Activated T-cell treated with anti-CD3 and anti-CD28 coated beads for 4 hours (primary cell): Measurements from ENCODE around the gene KRT74.

Source experiments
- DNase-seq: peaks from one replicate; pipeline ENCODE4 v3.0.0-alpha.2; 2020

The KRT74 gene

DNA sequence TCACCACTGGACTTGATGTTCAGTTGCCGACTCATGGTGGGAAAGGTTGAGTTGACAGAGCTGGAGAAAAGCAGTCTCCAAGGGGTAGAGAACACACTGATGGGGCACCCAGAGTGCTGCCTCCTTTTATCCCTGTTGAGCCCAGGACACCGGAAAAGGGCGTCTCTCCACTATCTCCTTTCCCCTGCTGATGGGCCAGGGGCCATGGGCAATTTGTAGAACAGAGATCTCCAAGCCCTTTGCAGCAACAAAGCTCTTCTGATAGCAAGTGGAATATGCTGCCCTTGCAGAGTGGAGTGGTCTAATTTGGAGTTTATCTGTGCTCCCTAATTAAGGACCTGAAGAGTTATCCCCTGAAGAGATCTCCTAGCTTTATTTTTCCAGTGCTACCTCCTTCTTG, at the start of gene KRT74:
Gene KRT74, minus strand, starts transcription at position 101 of the 400 bp plus-strand sequence. Its CDS starts 66 bp downstream, at position 35.
- no peak for DNase-seq

DNA sequence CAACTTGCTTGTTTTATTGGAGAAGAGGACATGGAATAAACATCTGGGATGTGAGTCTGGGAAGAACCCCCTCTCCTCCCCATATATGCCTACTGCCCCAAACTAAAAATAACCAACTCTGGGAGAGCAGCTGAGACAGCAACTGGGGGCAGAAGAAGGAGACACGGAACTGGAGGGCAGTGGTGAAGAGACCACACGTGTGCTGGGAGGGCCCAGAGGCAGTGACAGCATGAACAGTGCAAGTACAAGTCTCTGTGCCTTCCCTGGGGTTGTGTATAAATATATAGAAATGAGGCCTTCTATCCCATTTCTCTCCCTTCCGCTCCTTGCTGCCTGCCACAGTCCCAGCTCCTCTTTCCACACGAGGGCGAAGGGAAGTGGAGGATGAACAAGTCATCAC, 48.7 kb upstream of the KRT74 start:
- no peak for DNase-seq

DNA sequence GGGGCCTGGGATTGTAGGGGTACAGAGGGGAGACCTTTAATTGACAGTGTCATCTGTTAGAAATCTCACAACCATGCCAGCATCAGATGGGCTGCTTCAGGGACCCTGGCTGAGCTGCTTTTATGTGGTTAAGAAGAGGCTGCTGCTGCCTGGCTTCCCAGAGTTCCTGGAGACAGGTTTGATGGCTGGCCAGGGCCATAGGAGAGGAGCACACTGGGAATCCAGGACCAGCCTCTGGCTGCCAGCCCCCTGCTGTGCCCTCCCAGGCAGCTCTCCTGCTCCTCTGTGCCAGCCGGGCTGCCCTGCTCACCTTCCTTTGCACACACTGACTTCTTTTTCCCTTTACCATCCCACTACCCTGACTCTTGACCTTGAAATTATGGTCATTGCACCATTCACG, 45.2 kb upstream of the KRT74 start:
- no peak for DNase-seq

DNA sequence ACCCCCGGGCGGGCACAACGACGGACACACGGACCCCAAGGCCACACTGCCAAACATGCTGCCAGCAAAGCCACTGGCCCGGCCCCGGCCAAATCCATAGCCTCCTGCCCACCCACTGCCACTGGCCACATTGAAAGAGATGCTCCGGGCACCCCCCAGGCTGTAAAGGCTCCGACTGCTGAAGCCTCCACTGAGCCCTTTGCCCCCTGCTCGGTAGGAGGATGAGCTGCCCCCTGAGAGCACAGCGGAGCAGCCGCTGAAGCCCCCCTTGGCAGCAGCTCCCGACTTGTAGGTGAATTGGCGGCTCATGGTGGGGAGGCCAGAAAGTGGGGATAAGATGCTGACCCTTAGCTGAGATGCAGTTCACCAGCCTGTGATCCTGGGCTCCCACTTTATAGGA, 44.6 kb upstream of the KRT74 start, which contains the start of gene KRT73:
Gene KRT73, minus strand, starts transcription at position 344 of the 400 bp plus-strand sequence. Its CDS starts 35 bp downstream, at position 309.
- no peak for DNase-seq

DNA sequence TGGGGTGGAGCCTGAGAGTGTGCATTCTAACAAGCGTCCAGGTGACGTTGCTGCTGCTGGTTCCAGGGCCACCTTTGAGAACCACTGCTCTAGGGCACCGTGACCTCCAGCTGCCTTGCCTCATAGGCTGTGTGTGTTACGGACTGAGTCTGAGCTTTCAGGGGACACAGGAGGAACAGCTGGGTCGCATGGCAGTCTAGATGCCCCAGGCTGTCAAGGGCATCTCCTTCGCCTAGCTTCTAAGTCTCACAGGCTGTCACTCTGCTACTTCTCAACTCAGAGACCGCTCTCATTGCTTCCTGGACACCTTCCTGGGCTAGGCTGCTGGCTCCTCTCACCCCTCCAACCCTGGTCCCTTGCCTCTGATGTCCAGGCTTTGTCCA, 43.8 kb upstream of the KRT74 start:
- no peak for DNase-seq

DNA sequence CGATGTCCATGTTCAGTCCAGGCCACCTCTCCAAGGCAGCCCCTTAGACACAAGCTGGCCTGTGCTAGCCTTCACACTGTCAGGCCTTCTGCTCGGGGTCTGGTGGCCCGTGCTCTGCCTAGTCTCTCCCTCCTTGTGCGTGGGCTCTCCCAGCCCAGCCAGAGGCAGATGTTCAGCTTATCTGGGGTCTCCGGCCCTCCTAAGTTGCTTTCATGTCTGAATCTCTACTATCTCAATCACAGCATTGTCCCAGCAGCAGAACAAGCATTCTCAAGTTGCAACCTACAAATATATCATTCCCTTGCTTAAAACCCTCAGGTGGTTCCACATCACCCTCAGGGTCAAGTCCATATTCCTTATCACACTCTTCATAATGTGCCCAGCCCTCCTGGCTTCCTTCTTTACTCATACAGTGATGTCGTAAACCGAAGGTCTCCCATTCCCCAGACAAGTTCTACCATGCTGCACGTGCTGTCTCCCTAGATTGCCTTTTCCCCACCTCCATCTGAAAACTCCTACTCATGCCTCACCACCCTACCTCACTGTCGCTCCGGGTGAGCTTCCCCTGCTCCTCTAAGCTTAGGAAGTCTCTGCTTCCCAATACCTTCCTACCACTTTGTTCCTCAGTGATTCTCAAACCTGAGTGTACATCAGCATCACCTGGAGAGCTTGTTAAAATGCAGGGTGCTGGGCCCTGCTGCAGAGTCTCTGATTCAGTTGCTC, 43.2 kb upstream of the KRT74 start:
- DNase-seq, result no peak

DNA sequence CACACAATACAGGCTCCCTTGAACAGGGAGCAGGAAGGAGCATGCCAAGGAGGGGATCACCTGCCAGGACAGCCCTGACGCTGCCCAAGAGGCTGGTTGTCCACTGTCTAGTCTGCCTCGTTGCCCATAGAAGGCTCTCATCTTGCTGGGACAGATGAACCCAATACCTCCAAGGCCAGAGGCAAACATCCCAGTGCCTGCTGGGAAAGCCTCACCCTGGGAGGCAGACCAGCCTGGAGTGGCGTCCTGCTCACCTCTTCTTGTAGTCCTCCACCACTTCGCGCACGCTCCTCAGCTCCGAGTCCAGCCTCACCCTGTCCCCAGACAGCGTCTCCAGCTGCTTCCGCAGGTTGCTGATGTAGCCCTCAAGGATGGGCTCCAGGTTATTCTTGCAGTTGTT, 42.3 kb upstream of the KRT74 start:
- DNase-seq, result no peak

DNA sequence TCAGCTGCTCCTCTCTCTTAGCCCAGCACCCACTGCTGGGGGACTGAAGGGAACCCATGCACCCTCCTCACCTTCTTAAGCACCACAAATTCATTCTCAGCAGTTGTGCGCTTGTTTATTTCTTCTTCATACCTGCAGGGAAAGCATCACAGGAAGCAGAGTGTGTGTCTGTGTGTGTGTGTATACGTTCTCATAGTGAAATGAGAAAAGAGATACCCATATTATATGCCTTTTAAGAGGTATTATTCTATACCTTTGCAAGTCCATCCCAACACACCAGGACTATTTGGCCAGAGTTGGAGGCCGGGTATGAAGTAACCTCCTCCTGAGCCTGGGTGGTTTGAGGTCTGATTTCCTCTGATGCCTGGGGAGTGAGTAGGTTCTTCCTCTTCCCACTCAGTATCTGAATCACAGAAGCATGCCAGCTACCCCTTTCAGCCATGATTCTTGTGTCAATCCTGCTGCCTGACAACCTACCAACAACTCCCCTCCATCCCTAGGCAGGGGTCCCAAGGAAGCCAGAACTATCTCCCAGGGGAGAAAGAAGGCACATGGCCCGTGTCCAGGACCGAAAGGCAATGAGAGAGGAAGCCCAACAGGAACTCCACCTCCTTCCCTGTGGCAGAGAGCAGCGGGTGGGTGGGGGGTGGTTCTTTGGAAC, 41.7 kb upstream of the KRT74 start:
- DNase-seq, result peak; percentile 38

DNA sequence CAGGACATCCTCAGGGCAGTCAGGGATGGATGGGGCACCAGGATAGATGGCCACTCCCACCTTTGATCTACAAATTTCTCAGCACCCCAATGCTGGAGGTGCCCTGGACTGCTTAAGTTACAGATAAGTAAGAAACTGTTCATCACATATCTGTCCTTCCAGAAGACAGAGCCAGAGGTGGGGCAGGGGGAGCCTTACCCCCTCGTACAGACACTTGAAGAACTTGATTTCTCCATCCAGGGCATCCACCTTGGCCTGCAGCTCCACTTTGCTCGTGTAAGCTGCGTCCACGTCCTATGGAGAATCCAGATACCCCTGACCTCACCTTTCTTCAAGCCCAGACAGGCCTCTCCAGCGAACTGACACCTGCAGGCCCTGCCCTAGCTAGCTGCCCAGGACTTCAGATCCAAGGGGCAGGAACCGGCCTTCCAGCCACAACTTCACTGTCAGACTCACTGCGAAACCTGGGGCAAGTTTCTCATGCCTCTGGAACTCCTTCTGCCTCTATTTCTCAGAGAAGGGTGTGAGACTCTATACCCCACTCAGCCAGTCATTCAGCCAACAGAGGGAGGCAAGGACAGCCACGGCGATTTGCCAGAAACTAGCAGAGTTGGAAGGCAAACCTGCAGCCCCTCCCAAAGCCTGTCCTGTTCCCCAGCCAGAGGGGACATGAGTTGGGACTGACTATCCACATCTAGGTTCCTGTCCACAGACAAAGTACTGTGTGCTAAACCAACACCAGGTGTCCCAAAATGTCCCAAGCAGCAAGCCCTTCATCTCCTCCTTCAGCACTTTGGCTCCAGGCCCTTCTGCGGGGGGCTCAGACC, 41.0 kb upstream of the KRT74 start:
- no peak for DNase-seq

DNA sequence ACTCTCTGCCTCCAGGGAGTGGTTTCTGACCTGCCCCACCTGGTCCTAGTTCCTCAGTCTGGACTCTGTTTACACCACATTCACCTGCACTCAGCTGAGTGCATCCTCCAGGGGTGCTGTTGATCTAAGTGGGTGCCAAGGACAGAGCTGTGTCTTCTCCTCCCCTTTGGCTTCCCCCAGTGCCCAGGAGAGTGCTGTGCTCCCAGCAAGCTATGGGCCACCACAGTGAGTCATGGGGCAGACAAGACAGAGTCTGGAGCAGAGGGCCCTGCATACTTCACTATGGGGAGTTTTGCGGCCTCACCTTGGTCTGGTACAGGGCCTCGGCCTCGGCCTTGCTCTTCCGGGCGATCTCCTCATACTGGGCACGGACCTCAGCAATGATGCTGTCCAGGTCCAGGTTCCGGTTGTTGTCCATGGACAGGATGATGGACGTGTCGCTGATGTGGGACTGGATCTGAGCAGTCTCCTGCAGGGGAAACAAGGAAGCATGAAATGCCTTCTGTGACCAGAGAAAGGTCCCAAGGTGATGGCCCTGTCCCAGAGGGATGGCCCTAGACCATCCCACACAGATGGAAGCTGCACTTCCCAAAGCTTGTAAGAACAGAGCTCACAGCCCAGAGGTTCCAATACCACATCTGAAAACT, 39.9 kb upstream of the KRT74 start:
- no peak for DNase-seq

DNA sequence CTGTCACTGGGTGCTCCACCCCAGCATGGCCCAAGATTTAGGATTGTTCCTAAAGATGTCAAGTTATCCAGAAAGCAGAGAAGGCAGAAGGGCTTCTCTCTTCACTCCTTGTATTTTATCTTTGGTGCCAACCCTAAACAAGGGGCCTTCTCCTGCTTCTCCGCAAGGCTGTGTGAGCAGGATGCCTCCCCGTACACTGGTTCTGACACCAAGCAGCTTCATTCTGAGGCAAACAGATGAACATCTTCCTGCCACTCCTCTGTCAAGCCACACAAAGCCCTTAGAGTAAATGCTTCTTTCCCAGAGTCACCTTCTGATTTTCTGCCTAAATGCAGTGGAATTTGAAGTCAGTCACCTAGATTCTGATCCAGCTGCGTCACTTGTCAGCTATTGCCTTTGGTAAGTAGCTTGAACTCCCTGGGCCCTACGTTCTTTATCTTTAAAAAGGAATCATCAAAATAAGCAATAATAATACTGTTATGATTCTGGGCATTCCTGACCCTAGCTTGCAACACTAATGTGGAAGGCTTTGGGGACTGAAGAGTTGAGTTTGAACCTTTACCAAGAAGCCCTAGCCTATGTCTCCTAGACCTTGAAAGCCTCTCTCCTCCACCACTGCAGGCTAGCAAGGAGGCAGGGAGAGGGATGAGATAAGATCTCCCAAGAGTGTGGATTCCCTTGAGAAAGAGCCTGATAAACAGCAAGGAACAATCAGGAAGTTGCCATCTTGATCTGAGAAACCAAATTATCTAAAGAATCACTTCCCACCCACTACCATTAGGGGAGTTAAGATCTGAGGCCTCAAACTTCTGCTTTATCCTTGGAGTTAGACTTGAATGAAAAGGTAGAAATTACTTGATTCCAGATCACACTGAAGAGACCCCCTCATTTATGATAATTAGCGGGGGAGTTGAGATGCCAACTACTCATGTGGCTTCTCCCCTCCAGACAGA, 39.1 kb upstream of the KRT74 start:
- DNase-seq, result no peak

DNA sequence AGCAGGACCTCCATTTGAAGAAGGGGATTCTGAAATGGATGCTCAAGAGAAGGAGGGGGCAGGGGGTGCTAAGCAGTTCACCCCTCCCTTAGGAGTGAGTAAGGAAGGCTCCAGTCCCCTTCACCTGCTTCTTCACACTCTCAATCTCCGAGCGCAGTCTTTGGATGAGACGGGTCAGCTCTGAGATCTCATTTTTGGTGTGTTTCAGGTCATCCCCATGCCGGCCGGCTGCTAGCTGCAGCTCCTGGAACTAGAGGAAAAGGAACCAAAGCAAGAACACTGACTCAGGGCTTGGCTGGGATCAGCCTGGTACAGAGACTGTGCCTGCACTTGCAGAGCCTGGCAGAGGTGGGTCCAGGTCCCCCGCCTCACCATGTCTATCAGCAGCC, 37.4 kb upstream of the KRT74 start:
- DNase-seq, result no peak

DNA sequence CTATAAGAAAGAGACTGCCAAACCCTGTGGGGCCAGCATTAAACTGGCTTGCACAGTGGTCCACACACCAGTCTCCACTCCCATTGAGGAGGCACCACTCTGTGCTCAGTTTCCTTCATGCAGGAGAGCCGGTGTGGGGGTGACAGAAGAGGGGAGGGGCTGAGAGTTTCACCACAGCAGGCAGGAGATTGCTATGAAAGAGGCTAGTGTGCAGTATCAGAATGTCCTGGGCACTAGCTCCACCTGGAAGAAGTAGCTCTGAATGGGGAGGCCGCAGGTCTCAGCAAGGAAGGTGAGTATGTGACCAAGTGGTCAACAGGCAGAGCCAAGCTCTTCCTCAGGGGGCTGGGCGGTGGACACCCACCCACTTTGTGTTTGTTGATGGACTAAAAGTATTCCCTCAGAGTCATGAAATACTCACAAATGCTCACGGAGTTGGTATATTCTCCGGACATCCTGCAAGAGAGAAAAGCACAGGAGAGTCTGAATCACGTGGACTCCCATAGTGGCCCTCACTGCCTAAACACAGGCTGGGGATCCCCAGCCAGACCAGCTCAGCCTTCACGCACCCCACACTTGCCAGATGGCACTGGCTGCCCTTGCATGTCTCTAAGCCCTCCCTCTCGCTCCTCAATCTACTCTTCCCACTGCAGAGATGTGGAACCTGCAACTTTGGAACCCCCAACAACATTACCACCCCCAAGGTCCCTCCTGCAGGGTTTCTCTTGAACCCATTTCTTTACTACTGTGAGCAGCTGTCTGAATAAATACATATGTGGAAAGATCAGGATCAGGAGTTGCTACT, 35.4 kb upstream of the KRT74 start:
- no peak for DNase-seq

DNA sequence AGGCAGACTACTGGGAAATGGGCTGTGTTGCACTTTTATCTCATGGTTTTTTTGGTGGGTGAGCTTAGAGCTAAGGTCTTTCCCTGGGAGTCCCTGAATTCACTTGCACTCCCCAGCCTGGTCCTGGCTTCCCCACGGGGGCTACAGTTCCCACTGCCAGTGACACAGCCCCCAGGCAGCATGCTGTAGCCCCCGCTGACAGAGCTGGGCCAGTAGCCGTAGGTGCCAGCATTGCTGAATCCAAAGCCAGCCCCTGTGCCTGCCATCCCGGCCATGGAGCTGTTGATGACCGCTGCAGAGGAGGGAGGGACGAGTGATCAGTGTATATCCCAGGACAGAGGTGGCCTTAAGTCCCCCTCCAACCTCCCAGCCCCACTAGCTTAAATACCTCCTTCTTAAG, 34.5 kb upstream of the KRT74 start:
- no peak for DNase-seq

DNA sequence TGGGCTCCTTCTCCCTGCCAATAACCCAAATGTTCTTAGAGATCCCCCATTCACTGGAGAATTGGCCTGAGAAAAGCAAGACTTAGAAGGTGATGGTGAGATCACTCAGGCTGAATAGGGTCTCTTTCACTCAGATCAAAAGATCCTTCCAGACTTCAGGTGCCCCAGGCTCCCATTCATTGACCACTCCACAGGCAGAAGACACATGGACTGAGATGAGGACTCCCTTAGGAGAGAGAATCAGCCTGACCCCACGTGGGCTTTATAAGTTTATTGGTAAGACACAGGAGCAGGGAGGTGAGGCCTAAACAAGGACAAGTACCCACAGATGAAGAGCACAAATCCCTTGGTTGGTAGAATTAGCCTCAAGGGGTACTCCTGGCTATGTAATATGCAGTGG, 33.7 kb upstream of the KRT74 start:
- DNase-seq, result no peak

DNA sequence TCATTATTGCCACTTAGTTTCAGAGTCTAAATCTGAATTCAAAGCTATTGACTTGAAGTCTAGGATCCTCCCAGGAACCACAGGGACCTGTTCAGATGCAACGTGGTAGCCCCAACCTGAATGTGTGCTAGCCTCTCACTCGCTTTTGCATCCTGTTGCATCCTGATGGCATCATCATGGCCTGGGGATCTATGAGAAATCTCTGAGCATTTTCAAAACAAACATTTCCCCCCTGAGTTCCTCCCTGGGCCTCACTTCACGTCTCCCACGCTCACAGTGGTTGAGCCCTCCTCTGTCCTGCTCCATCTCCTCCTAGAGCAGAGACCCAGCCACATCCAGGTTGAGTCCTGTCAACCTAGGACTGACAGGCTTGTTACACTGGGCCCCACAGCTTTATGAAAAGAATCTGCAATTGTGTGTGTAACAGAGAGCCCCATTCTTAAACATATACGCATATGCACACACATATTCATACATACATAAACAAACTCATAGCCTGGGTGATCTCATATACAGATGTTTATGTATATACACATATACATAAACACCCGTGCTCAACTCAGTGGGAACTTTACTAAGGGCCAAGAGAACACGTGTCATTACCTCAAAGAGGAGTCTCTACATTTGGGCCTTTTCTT, 33.1 kb upstream of the KRT74 start:
- no peak for DNase-seq

DNA sequence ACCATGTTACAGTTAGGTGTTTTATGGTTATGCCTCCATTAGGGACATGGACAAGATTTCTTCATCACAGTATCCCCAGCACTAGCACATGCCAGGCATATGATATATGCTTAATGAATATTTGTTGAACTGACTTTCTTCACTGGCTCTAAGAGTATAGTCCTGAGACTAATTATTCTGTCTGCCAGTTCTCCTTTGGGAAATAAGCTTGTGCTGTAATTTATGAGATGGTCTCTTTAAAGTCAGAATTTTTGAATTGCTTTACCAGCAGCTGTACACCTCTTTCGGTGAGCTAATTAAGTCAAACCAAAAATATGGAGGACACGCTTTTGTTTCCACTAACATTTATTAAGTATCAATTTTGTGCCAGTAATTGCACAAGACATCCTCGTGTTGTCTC, 32.5 kb upstream of the KRT74 start:
- no peak for DNase-seq

DNA sequence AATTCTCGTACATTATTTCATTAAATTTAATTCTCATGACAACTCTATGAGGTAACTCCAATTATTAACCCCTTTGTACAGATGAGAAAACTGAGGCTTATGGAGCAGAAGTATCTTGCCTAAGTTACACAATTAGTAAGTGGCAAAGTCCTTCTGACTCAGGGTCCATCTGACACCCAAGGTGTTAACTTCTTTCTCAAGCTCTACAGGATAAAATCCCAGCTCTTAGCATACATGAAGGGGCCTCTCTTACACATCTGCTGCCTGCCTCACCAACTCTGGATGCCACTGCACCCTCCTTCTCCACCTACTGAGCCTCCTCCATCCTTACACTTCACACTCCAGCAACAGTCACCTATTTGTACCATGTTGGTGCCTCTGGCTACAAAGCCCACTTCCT, 31.9 kb upstream of the KRT74 start:
- DNase-seq, result no peak

DNA sequence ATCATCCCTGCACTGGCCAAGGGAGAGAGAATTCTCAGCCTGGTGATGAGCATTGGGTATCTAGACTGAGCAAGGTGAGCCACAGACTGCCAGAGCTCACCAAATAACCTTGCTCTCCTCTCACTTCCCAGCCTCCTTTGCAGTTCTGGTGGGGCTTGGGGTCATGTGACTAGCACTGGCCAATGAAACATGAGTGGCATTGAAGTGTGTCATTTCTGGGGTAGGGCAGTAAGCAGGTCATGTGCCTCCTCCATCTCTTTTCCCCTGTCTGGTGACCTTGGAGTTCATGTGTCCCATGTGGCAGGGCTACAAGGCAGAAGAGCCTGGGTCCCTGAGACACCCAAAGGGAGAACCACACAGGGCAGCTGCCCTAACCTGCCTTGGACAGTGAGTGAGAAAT, 31.2 kb upstream of the KRT74 start:
- no peak for DNase-seq

DNA sequence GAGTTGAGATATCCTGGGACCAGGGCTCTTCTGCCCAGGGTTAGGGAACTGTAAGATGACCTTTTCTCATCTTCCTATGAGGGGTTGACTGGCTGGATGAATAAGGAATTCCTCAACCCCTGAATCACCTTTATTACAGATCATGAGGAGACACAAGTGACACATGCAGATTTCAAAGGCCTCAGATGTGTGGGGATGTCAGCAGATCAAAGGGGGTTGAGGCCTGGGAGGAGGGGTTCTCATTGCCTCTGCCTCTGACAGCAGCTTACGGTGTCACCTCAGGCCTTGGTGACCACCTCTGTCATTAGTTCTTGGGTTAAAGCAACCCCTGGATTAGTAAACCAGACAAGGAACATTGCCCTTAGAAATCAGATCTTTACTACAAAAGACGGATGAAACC, 29.7 kb upstream of the KRT74 start:
- DNase-seq, result peak; percentile 17

DNA sequence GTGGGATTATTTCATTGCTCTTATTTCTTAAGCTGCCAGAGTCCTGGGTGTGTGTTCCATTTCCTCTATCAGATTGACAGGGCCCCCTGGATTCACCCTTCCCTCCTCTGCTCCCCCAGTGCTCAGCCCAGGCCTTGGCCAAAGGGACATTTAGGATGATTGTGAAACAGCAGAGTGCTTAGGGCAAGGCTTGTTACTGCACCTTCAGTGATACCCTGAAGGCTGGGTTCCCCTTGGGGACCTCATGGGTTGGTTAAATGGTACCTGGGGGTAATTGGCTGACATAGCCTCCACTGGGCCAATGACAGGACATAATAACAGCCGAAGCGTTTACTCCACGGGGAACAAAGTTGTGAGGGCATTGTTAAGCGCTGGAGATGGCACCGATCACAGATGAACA, 28.9 kb upstream of the KRT74 start:
- no peak for DNase-seq
